CD4-positive, alpha-beta T cell treated with Interleukin-21 for 1 hour (primary cell): ENCODE measurements around the gene RCBTB1.
A peak's percentile ranks its signal among the peaks of the same experiment; 100 is the strongest.
"Not testable (repeated sequence)": the region's sequence is repeated elsewhere in the genome, so short reads cannot be mapped to it uniquely, and the experiment has no call there.

Source experiments
- DNase-seq: peaks from one replicate; pipeline ENCODE4 v3.0.0-alpha.2; 2020

Gene RCBTB1

GRCh38 chr13:49585220-49586157, at the start of gene RCBTB1:
Gene RCBTB1, minus strand, starts transcription at chr13:49585558. Its CDS starts 18,279 bp downstream, at chr13:49567279.
- peak; percentile 76 for DNase-seq

- DNase-seq = no peak
These were observed 48.4 kb upstream of the RCBTB1 start for GRCh38 chr13:49633710-49634109.

GRCh38 chr13:49632156-49632555, 46.8 kb upstream of the RCBTB1 start:
- no peak for DNase-seq

GRCh38 chr13:49630580-49630979, 45.2 kb upstream of the RCBTB1 start:
- DNase-seq = no peak

GRCh38 chr13:49629947-49630346, 44.6 kb upstream of the RCBTB1 start:
- DNase-seq = no peak

- DNase-seq = no peak
These were observed 44.0 kb upstream of the RCBTB1 start for GRCh38 chr13:49629196-49629938.

GRCh38 chr13:49627831-49628652, 42.7 kb upstream of the RCBTB1 start, which contains the start of gene ARL11:
Gene ARL11, plus strand, starts transcription at chr13:49628507. Its CDS starts 1,941 bp downstream, at chr13:49630448.
- DNase-seq = peak; percentile 34

GRCh38 chr13:49625392-49626079, 40.2 kb upstream of the RCBTB1 start:
- DNase-seq = no peak

- no peak for DNase-seq
These were observed 38.9 kb upstream of the RCBTB1 start for GRCh38 chr13:49624229-49624628.

- no peak for DNase-seq
These were observed 37.0 kb upstream of the RCBTB1 start for GRCh38 chr13:49622174-49622946.

GRCh38 chr13:49620170-49620621, 34.8 kb upstream of the RCBTB1 start:
- DNase-seq = no peak

- no peak for DNase-seq
These were observed 31.3 kb upstream of the RCBTB1 start for GRCh38 chr13:49616676-49617065.

GRCh38 chr13:49615836-49616675, 30.7 kb upstream of the RCBTB1 start:
- DNase-seq = no peak

- DNase-seq = not testable (repeated sequence)
These were observed 26.7 kb upstream of the RCBTB1 start for GRCh38 chr13:49612042-49612441.

- no peak for DNase-seq
These were observed 24.8 kb upstream of the RCBTB1 start for GRCh38 chr13:49610176-49610575.

- no peak for DNase-seq
These were observed 23.4 kb upstream of the RCBTB1 start for GRCh38 chr13:49608651-49609331.

- no peak for DNase-seq
These were observed 22.4 kb upstream of the RCBTB1 start for GRCh38 chr13:49607761-49608160.

GRCh38 chr13:49606747-49607648, 21.6 kb upstream of the RCBTB1 start:
- peak; percentile 81 for DNase-seq

GRCh38 chr13:49604570-49604969, 19.2 kb upstream of the RCBTB1 start:
- no peak for DNase-seq
